WERI-Rb-1 (cell line): ENCODE data around the gene CKB.

Experiments used
- DNase-seq: peaks from one replicate; pipeline ENCODE4 v3.0.0-alpha.2; 2020
- H3K27ac ChIP-seq: fragments of 250-450 bp; sonication (Bioruptor Pico); 2 replicates; pipeline ENCODE4 v1.5.1; 2020; ENCODE audit warnings: mild to moderate bottlenecking, moderate library complexity
- H3K27me3 ChIP-seq: fragments of 250-450 bp; sonication (Bioruptor Pico); 2 replicates; pipeline ENCODE4 v1.5.1; 2021; ENCODE audit warnings: mild to moderate bottlenecking, low read depth, moderate library complexity; ENCODE audit not compliant: insufficient read depth, severe bottlenecking
- H3K36me3 ChIP-seq: fragments of 250-450 bp; sonication (Bioruptor Pico); 2 replicates; pipeline ENCODE4 v1.5.1; 2020; ENCODE audit warnings: mild to moderate bottlenecking, moderate library complexity
- H3K4me3 ChIP-seq: 2 replicates; pipeline ENCODE4 v1.5.1; 2011; ENCODE audit warnings: low read depth, mild to moderate bottlenecking, control low read depth, low read length
- H3K9me3 ChIP-seq: fragments of 250-450 bp; sonication (Bioruptor Pico); 2 replicates; pipeline ENCODE4 v1.5.1; 2021; ENCODE audit warnings: mild to moderate bottlenecking, moderate library complexity; ENCODE audit not compliant: severe bottlenecking
- CTCF ChIP-seq: IDR thresholded peaks from 2 replicates; pipeline ENCODE4 v1.5.1; 2011; ENCODE audit warnings: low read depth, mild to moderate bottlenecking, control low read depth, inconsistent platforms, low read length

Gene CKB

GRCh38 chr14:103476065-103476464 is 46.6 kb downstream of the CKB start:
- Histone ChIP-seq H3K36me3 (peaks cover 57% of the 10 kb centered on the region), H3K9me3 (no peaks in the 10 kb centered on the region), H3K27me3 (no peaks in the 10 kb centered on the region), H3K4me3 (no peak overlapping the region), H3K27ac (no peak overlapping the region)
- TF ChIP-seq CTCF = no peak
- no peak for DNase-seq

- Histone ChIP-seq H3K9me3 (no peaks in the 10 kb centered on the region), H3K27me3 (no peaks in the 10 kb centered on the region), H3K27ac (no peak overlapping the region), H3K36me3 (peaks cover 55% of the 10 kb centered on the region), H3K4me3 (no peak overlapping the region)
- no peak for DNase-seq
- no peak for TF ChIP-seq CTCF
Observed at GRCh38 chr14:103474893-103475292, 47.7 kb downstream of the CKB start.

DNA sequence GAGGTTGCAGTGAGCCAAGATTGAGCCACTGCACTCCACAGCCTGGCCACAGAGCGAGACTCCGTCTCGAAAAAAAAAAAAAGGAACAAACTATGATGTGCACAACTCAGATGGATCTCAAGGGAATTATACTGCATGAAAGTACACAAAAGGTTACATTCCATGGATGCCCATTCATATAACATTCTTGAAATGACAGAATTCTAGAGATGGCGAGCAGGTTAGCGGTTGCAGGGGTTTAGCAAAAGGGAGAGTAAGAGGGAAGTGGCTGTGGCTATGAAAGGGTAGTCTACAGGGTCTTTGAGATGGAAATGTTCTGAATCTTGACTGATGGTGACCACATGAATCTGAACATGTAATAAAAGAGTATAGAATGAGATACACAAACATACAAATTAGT is 49.7 kb downstream of the CKB start:
- no peak for TF ChIP-seq CTCF
- no peaks in the 10 kb centered on the region for H3K27me3 ChIP-seq
- H3K36me3 ChIP-seq = peaks cover 57% of the 10 kb centered on the region
- no peaks in the 10 kb centered on the region for H3K9me3 ChIP-seq
- H3K27ac ChIP-seq = no peak overlapping the region
- H3K4me3 ChIP-seq = no peak overlapping the region
- no peak for DNase-seq
